Esophagus squamous epithelium (tissue), 5 donors: ENCODE results near the gene CLCN4. TPM values are rescaled to one million over a fixed set of nuclear protein-coding genes. Genes with fewer than 3 reads are reported as not detected.

Experiments used
- DNase-seq: peaks from one replicate; lab custom pipeline; 2025; lab: John Stamatoyannopoulos, UW
- H3K27ac ChIP-seq, 4 donors: fragments of 200-600 bp; sonication (generic); one replicate each; pipeline ENCODE4 v1.5.1; 2016 to 2019; ENCODE audit warnings: mild to moderate bottlenecking in 1 of 4
- H3K27me3 ChIP-seq, 4 donors: fragments of 200-600 bp; sonication (generic); 1 replicate in 3 of 4; 2 replicates in 1 of 4; pipeline versions ENCODE4 v1.5.1 to v1.6.0; 2017 to 2021; ENCODE audit warnings: antibody characterized with exemption in 1 of 4
- H3K36me3 ChIP-seq, 3 donors: fragments of 200-600 bp; sonication (generic); one replicate each; pipeline ENCODE4 v1.5.1; 2016 to 2019
- H3K4me1 ChIP-seq, 3 donors: fragments of 200-600 bp; sonication (generic); one replicate each; pipeline ENCODE4 v1.5.1; 2017 to 2019
- H3K4me3 ChIP-seq, 4 donors: fragments of 200-600 bp; sonication (generic); 1 replicate in 3 of 4; 2 replicates in 1 of 4; pipeline ENCODE4 v1.5.1; 2016 to 2019; ENCODE audit warnings: mild to moderate bottlenecking in 2 of 4, moderate library complexity in 1 of 4
- H3K9me3 ChIP-seq, 3 donors: fragments of 200-600 bp; sonication (generic); one replicate each; pipeline ENCODE4 v1.5.1; 2016 to 2019
- POLR2A ChIP-seq, 4 donors: fragments of 450-650 bp; IDR thresholded peaks; one replicate each; pipeline ENCODE4 v1.6.1; 2017; ENCODE audit warnings: antibody characterized with exemption in 4 of 4, mild to moderate bottlenecking in 4 of 4, moderate library complexity in 3 of 4
- WGBS, 2 donors: methylation state at CpG; one replicate each; pipeline ENCODE4 v1.1.5; 2018; 5-methylcytosine and 5-hydroxymethylcytosine counted together
- intact Hi-C: fragments of 100-400 bp; cut with DNase I; formaldehyde crosslinking; loops from one replicate; pipeline ENCODE4 v1.15.0; 2022
- total RNA-seq, 4 donors: library from RNA; depleted of rRNA; stranded (reverse); fragments of >200 nt; gene quantifications; one replicate each; pipeline ENCODE4 v1.1.0, GENCODE V29; 2016
- TF ChIP-seq, protein P1 (sequence below), 6 experiments: fragments of 450-650 bp in 4 of 6; fragments of 200-600 bp in 2 of 6; sonication (generic) in 2 of 6; IDR thresholded peaks; one replicate each; pipeline ENCODE4 v1.5.1; 2016 to 2019; ENCODE audit warnings: antibody characterized with exemption in 6 of 6, mild to moderate bottlenecking in 4 of 6, moderate library complexity in 4 of 6
- donor health status: DM: yes; HTN: yes; CAD: no.

Gene CLCN4
- total RNA-seq, 4 donors from 2014 or later: 0.04 to 3.1 (median 0.53) TPM

GRCh38 chrX:10157543-10157942 lies 768 bp downstream of the CLCN4 start:
- DNase-seq: no peak
- Histone ChIP-seq H3K36me3 (no peaks in the 10 kb centered on the region), H3K4me1 (peaks cover 0 to 27% (median 0%) of the 10 kb centered on the region in 3 donors), H3K27me3 (peaks cover 0 to 32% (median 0%) of the 10 kb centered on the region in 4 donors), H3K27ac (no peak overlapping the region), H3K4me3 (peak overlapping the region in 1 of 4 donors; percentile 37), H3K9me3 (no peaks in the 10 kb centered on the region)
- intact Hi-C loops: no loop called here
- TF ChIP-seq, protein P1, sequence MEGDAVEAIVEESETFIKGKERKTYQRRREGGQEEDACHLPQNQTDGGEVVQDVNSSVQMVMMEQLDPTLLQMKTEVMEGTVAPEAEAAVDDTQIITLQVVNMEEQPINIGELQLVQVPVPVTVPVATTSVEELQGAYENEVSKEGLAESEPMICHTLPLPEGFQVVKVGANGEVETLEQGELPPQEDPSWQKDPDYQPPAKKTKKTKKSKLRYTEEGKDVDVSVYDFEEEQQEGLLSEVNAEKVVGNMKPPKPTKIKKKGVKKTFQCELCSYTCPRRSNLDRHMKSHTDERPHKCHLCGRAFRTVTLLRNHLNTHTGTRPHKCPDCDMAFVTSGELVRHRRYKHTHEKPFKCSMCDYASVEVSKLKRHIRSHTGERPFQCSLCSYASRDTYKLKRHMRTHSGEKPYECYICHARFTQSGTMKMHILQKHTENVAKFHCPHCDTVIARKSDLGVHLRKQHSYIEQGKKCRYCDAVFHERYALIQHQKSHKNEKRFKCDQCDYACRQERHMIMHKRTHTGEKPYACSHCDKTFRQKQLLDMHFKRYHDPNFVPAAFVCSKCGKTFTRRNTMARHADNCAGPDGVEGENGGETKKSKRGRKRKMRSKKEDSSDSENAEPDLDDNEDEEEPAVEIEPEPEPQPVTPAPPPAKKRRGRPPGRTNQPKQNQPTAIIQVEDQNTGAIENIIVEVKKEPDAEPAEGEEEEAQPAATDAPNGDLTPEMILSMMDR (IDR thresholded peaks at IDR 0.05): no peak
- TF ChIP-seq POLR2A (IDR thresholded peaks at IDR 0.05): no peak
- WGBS, 2 donors: 42 to 45% methylated on average over 3 of the region's 3 CpGs

GRCh38 chrX:10158279-10159144 lies 1.7 kb downstream of the CLCN4 start:
- DNase-seq: no peak
- Histone ChIP-seq H3K27me3 (peaks cover 0 to 32% (median 0%) of the 10 kb centered on the region in 4 donors), H3K9me3 (no peaks in the 10 kb centered on the region), H3K4me3 (peak overlapping the region in 2 of 4 donors; percentile 32 to 56), H3K4me1 (peaks cover 0 to 27% (median 0%) of the 10 kb centered on the region in 3 donors), H3K36me3 (no peaks in the 10 kb centered on the region), H3K27ac (no peak overlapping the region)
- intact Hi-C loops: no loop called here
- WGBS, 2 donors: 32 to 39% methylated on average over 4 to 9 of the region's 64 CpGs
- TF ChIP-seq POLR2A (IDR thresholded peaks at IDR 0.05): no peak
- TF ChIP-seq, protein P1 (IDR thresholded peaks at IDR 0.05): no peak

- Histone ChIP-seq H3K4me1 (peaks cover 0 to 27% (median 0%) of the 10 kb centered on the region in 3 donors), H3K27me3 (peaks cover 0 to 29% (median 0%) of the 10 kb centered on the region in 4 donors), H3K9me3 (no peaks in the 10 kb centered on the region), H3K27ac (no peak overlapping the region), H3K4me3 (no peak overlapping the region), H3K36me3 (no peaks in the 10 kb centered on the region)
- WGBS, 2 donors: 63 to 70% methylated on average over 7 of the region's 7 CpGs
- DNase-seq: no peak
- TF ChIP-seq, protein P1 (IDR thresholded peaks at IDR 0.05): no peak
- no peak for TF ChIP-seq POLR2A (IDR thresholded peaks at IDR 0.05)
- intact Hi-C loops: no loop called here
Measured at GRCh38 chrX:10159145-10159468, 2.3 kb downstream of the CLCN4 start.

GRCh38 chrX:10160211-10160610 lies 3.4 kb downstream of the CLCN4 start:
- intact Hi-C loops: no loop called here
- no peak for TF ChIP-seq POLR2A (IDR thresholded peaks at IDR 0.05)
- TF ChIP-seq, protein P1 (IDR thresholded peaks at IDR 0.05): no peak
- WGBS, 2 donors: 64 to 68% methylated on average over 8 to 9 of the region's 9 CpGs
- no peak overlapping the region for H3K4me3 ChIP-seq
- no peak overlapping the region for H3K27ac ChIP-seq
- no peaks in the 10 kb centered on the region for H3K36me3 ChIP-seq
- peaks cover 0 to 27% (median 0%) of the 10 kb centered on the region in 3 donors for H3K4me1 ChIP-seq
- peaks cover 0 to 29% (median 0%) of the 10 kb centered on the region in 4 donors for H3K27me3 ChIP-seq
- no peak for DNase-seq
- no peaks in the 10 kb centered on the region for H3K9me3 ChIP-seq

- Histone ChIP-seq H3K36me3 (no peaks in the 10 kb centered on the region), H3K4me3 (no peak overlapping the region), H3K9me3 (no peaks in the 10 kb centered on the region), H3K27me3 (peaks cover 0 to 26% (median 0%) of the 10 kb centered on the region in 4 donors), H3K27ac (no peak overlapping the region), H3K4me1 (peaks cover 0 to 8% (median 0%) of the 10 kb centered on the region in 3 donors)
- intact Hi-C loops: no loop called here
- WGBS, 2 donors: 78 to 100% methylated on average over 2 of the region's 2 CpGs
- TF ChIP-seq POLR2A (IDR thresholded peaks at IDR 0.05): no peak
- TF ChIP-seq, protein P1 (IDR thresholded peaks at IDR 0.05): no peak
- no peak for DNase-seq
Measured at GRCh38 chrX:10163031-10163430, 6.3 kb downstream of the CLCN4 start.
